Keratinocyte (primary cell): Measurements from ENCODE around the gene ARRB1. TPM values are rescaled to one million over a fixed set of nuclear protein-coding genes. Genes with fewer than 3 reads are reported as not detected.

Source experiments
- DNase-seq: peaks from one replicate; pipeline ENCODE4 v3.0.0-alpha.2; 2011; ENCODE audit warnings: low read depth, missing footprints, low spot score
- FAIRE-seq: peaks from 2 replicates; lab custom pipeline; 2011; peaks lifted over from hg19 to GRCh38; lab: Jason Lieb, UNC
- H2AFZ ChIP-seq: 2 replicates; pipeline ENCODE4 v1.6.0; 2012; ENCODE audit warnings: low read length, control low read depth, inconsistent platforms; ENCODE audit not compliant: control insufficient read depth
- H3K27ac ChIP-seq: 2 replicates; pipeline ENCODE4 v1.5.1; 2011; ENCODE audit warnings: low read length; ENCODE audit not compliant: control insufficient read depth, insufficient read depth
- H3K27me3 ChIP-seq: 3 replicates; pipeline ENCODE4 v1.6.0; 2011; ENCODE audit warnings: low read length; ENCODE audit not compliant: control insufficient read depth, insufficient read depth; ENCODE audit errors: extremely low read depth
- H3K36me3 ChIP-seq, 2 experiments: 2 replicates in 1 of 2; 3 replicates in 1 of 2; pipeline ENCODE4 v1.5.1; 2011; ENCODE audit warnings: low read length in 2 of 2, mild to moderate bottlenecking in 1 of 2; ENCODE audit not compliant: control insufficient read depth in 2 of 2, insufficient read depth in 2 of 2; ENCODE audit errors: extremely low read depth in 1 of 2
- H3K4me1 ChIP-seq: 3 replicates; pipeline ENCODE4 v1.5.1; 2011; ENCODE audit warnings: low read length; ENCODE audit not compliant: control insufficient read depth, insufficient read depth; ENCODE audit errors: extremely low read depth
- H3K4me2 ChIP-seq: 3 replicates; pipeline ENCODE4 v1.6.0; 2011; ENCODE audit warnings: low read depth, low read length; ENCODE audit not compliant: control insufficient read depth, insufficient read depth; ENCODE audit errors: extremely low read depth
- H3K4me3 ChIP-seq, 3 experiments: fragments of 200-600 bp in 1 of 3; sonication (generic) in 1 of 3; 2 replicates in 2 of 3; 3 replicates in 1 of 3; pipeline ENCODE4 v1.5.1; 2011 to 2016; ENCODE audit warnings: low read length in 3 of 3, mild to moderate bottlenecking in 3 of 3, control low read depth in 2 of 3, inconsistent platforms in 1 of 3, low read depth in 1 of 3, mixed read lengths in 1 of 3, mixed run types in 1 of 3, moderate library complexity in 1 of 3; ENCODE audit not compliant: control insufficient read depth in 2 of 3, insufficient read depth in 2 of 3; ENCODE audit errors: extremely low read depth in 1 of 3
- H3K79me2 ChIP-seq: 2 replicates; pipeline ENCODE4 v1.6.0; 2012; ENCODE audit warnings: low read length; ENCODE audit not compliant: control insufficient read depth, insufficient read depth
- H3K9ac ChIP-seq: 3 replicates; pipeline ENCODE4 v1.6.0; 2011; ENCODE audit warnings: low read length; ENCODE audit not compliant: control insufficient read depth, insufficient read depth; ENCODE audit errors: extremely low read depth
- H3K9me1 ChIP-seq: 3 replicates; pipeline ENCODE4 v1.6.0; 2011; ENCODE audit warnings: low read length; ENCODE audit not compliant: control insufficient read depth, insufficient read depth; ENCODE audit errors: extremely low read depth
- H3K9me3 ChIP-seq: 2 replicates; pipeline ENCODE4 v1.5.1; 2012; ENCODE audit warnings: low read depth, low read length; ENCODE audit not compliant: control insufficient read depth
- H4K20me1 ChIP-seq: 3 replicates; pipeline ENCODE4 v1.6.0; 2011; ENCODE audit warnings: low read length; ENCODE audit not compliant: control insufficient read depth, insufficient read depth; ENCODE audit errors: extremely low read depth
- EZH2 ChIP-seq: IDR thresholded peaks from one replicate; pipeline ENCODE4 v1.6.1; 2012; ENCODE audit warnings: inconsistent platforms, mild to moderate bottlenecking, low read length, moderate library complexity
- dilution Hi-C: fragments of 300-500 bp; cut with MboI; formaldehyde crosslinking; loops from one replicate; pipeline ENCODE4 v1.7.0; 2020; ENCODE audit warnings: low sequenced_read_pairs; ENCODE audit not compliant: extremely low pct_ligation_motif_present
- polyA plus RNA-seq, 5 experiments: library from polyadenylated mRNA; depleted of rRNA in 3 of 5; stranded (reverse) in 3 of 5; stranded (forward) in 1 of 5; unstranded in 1 of 5; fragments of >200 nt; gene quantifications; 1 replicate in 1 of 5; 2 replicates in 3 of 5; 3 replicates in 1 of 5; pipeline versions ENCODE4 v1.2.1 to v1.2.3, GENCODE V29; 2011 to 2012; ENCODE audit warnings: missing spikeins in 2 of 5, low read depth in 1 of 5, low replicate concordance in 1 of 5
- TF ChIP-seq, protein P1 (sequence below), 3 experiments: IDR thresholded peaks in 1 of 3; conservative IDR thresholded peaks in 1 of 3; optimal IDR thresholded peaks in 1 of 3; 2 replicates in 2 of 3; 3 replicates in 1 of 3; pipeline versions ENCODE3 to v1.5.1; 2011; ENCODE audit warnings: low read length in 3 of 3, mild to moderate bottlenecking in 3 of 3, moderate library complexity in 2 of 3, control low read depth in 1 of 3, inconsistent platforms in 1 of 3; ENCODE audit not compliant: insufficient read depth in 2 of 3; ENCODE audit errors: extremely low read depth in 1 of 3

The ARRB1 gene
- polyA plus RNA-seq, 1 donor (not counting 4 experiments of a cell fraction or from before 2014, with no cell fraction given): 0.94 TPM

DNA sequence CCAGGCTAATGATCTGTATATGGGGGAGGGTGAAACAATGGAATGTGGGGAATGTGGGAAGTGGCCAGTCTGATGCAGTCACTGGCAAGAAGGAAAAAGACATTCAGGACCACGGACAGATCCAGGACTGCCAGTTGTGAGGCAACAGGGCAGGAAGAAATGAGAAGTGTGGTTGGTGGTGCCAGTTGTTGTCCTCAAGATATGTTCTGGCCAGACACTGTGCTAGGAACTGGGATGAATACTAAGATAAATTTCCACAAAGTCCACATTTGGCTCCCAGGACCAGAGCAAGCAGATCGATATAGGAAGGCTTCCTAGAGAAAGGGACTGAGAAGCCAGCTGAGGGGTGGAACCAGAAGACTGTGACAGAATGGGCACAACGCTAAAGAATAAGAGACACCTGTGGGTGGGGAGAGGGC lies 117.7 kb downstream of the ARRB1 start:
- Histone ChIP-seq H3K9me3 (no peaks in the 10 kb centered on the region), H3K9ac (no peak overlapping the region), H3K4me3 (no peak overlapping the region), H4K20me1 (peaks cover 8% of the 10 kb centered on the region), H3K27ac (no peak overlapping the region), H3K9me1 (no peaks in the 10 kb centered on the region), H3K79me2 (no peaks in the 10 kb centered on the region), H3K36me3 (no peaks in the 10 kb centered on the region), H3K4me1 (no peaks in the 10 kb centered on the region), H2AFZ (no peak overlapping the region), H3K4me2 (no peak overlapping the region), H3K27me3 (peaks cover 1% of the 10 kb centered on the region)
- FAIRE-seq (peak; percentile 90), DNase-seq (peak; percentile 7)
- dilution Hi-C loops: no loop called here
- no peak for TF ChIP-seq EZH2

DNA sequence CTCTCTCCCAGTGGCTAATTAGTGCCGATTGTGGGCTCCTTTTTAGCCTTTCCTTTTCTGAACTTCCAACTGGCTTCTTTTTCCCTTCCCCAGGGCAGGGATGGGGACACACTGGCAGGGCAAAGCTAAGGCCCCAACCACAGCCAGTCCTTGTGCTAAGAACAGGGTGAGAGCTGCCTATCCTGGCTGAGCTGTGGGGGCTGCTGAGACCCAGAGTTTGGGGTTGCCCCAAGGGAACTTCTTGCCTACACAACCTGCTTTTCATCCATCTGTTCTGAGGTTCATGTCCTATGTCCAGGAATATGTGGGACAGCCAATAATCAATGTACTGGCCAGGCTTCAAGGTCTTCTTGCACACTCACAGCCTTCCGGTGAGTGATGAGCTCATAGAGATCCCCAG lies 120.8 kb downstream of the ARRB1 start:
- dilution Hi-C loops: no loop called here
- no peak overlapping the region for H3K4me2 ChIP-seq
- H3K4me1 ChIP-seq: no peaks in the 10 kb centered on the region
- no peak overlapping the region for H3K4me3 ChIP-seq
- no peak overlapping the region for H2AFZ ChIP-seq
- H3K27ac ChIP-seq: no peak overlapping the region
- DNase-seq (no peak), FAIRE-seq (no peak)
- H3K36me3 ChIP-seq: no peaks in the 10 kb centered on the region
- no peaks in the 10 kb centered on the region for H3K9me1 ChIP-seq
- H3K79me2 ChIP-seq: no peaks in the 10 kb centered on the region
- H3K9me3 ChIP-seq: no peaks in the 10 kb centered on the region
- H3K9ac ChIP-seq: no peak overlapping the region
- peaks cover 8% of the 10 kb centered on the region for H4K20me1 ChIP-seq
- no peaks in the 10 kb centered on the region for H3K27me3 ChIP-seq
- TF ChIP-seq EZH2: no peak
- TF ChIP-seq, protein P1, sequence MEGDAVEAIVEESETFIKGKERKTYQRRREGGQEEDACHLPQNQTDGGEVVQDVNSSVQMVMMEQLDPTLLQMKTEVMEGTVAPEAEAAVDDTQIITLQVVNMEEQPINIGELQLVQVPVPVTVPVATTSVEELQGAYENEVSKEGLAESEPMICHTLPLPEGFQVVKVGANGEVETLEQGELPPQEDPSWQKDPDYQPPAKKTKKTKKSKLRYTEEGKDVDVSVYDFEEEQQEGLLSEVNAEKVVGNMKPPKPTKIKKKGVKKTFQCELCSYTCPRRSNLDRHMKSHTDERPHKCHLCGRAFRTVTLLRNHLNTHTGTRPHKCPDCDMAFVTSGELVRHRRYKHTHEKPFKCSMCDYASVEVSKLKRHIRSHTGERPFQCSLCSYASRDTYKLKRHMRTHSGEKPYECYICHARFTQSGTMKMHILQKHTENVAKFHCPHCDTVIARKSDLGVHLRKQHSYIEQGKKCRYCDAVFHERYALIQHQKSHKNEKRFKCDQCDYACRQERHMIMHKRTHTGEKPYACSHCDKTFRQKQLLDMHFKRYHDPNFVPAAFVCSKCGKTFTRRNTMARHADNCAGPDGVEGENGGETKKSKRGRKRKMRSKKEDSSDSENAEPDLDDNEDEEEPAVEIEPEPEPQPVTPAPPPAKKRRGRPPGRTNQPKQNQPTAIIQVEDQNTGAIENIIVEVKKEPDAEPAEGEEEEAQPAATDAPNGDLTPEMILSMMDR (optimal IDR thresholded peaks at IDR 0.05 in 1 of 3, IDR thresholded peaks at IDR 0.05 in 1 of 3, conservative IDR thresholded peaks at IDR 0.05 in 1 of 3; ENCODE audit: extremely low read depth in 1 of 3, insufficient read depth in 2 of 3, low read length in 3 of 3): no peak

DNA sequence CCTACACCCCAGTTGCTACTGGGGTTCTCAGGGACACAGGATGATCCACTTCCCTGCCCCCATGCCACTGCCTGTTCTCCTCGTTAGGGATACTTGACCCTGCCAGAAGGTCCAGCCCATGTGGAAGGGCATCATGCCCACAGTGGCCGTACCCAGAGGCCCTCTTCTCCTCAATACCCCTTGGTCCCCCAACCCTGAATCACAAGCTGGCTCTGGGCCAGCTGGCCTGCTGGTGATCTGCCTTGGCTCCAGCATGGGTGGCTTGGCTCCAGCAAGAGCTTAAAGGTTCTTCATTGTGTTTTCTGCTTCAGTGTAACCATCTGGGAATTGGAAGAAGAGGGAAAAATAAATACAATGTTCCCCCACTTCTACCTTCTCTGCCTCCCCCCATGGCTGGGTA lies 122.0 kb downstream of the ARRB1 start:
- Histone ChIP-seq H3K79me2 (no peaks in the 10 kb centered on the region), H3K4me2 (no peak overlapping the region), H3K9me1 (no peaks in the 10 kb centered on the region), H3K36me3 (no peaks in the 10 kb centered on the region), H4K20me1 (peaks cover 8% of the 10 kb centered on the region), H2AFZ (no peak overlapping the region), H3K4me3 (no peak overlapping the region), H3K27me3 (no peaks in the 10 kb centered on the region), H3K4me1 (no peaks in the 10 kb centered on the region), H3K9me3 (no peaks in the 10 kb centered on the region), H3K27ac (no peak overlapping the region), H3K9ac (no peak overlapping the region)
- DNase-seq: no peak
- TF ChIP-seq, protein P1 (optimal IDR thresholded peaks at IDR 0.05 in 1 of 3, IDR thresholded peaks at IDR 0.05 in 1 of 3, conservative IDR thresholded peaks at IDR 0.05 in 1 of 3; ENCODE audit: extremely low read depth in 1 of 3, insufficient read depth in 2 of 3, low read length in 3 of 3): no peak
- TF ChIP-seq EZH2: no peak
- no peak for FAIRE-seq
- dilution Hi-C loops: no loop called here
